Measurements from ENCODE around the gene CFAP97D1. TPM values are rescaled to one million over a fixed set of nuclear protein-coding genes. Genes with fewer than 3 reads are reported as not detected.
A peak's percentile ranks its signal among the peaks of the same experiment; 100 is the strongest.

The CFAP97D1 gene
- total and polyA plus RNA-seq, 10 of the 15 experiments (the other 5 are each of a cell fraction or from before 2014, with no cell fraction given) = 0.13 TPM; not detected in 9

GRCh38 chr17:43768943-43769342, 11.3 kb upstream of the CFAP97D1 start:
- RAD21 ChIA-PET (ENCODE audit: unreplicated experiment) = interaction anchor here (3.8 kb wide), 1 partner anchor 75 kb away, joined by 14 read pairs; no protein-coding TSS in a partner anchor
- H3K27me3 ChIP-seq (replicated peaks in 1 of 2; ENCODE audit: control insufficient read depth in 2 of 2, insufficient read depth in 2 of 2, low read length in 1 of 2) = no peaks in the 10 kb centered on the region; a peak in 1 of 4 replicates
- no peak overlapping the region for H2AFZ ChIP-seq (ENCODE audit: control insufficient read depth, low read depth, low read length)
- no TSS peak for BruUV-seq (replicated peaks)
- intact Hi-C loops (cut with micrococcal nuclease; ENCODE audit: unreplicated experiment) (no loop called here), in situ Hi-C loops (cut with MboI) (no loop called here)
- no peak overlapping the region for H3K9ac ChIP-seq (ENCODE audit: control insufficient read depth, insufficient read depth, low read length)
- H3K4me1 ChIP-seq (ENCODE audit: control insufficient read depth, insufficient read depth, low read length) = peaks cover 7% of the 10 kb centered on the region
- POLR2A ChIA-PET = no interaction called here
- no peak overlapping the region for H3K4me3 ChIP-seq
- no peaks in the 10 kb centered on the region for H4K20me1 ChIP-seq (ENCODE audit: control insufficient read depth, insufficient read depth)
- H3K27ac ChIP-seq (ENCODE audit: control insufficient read depth, insufficient read depth) = no peak overlapping the region
- DNase-seq (ENCODE audit: low read depth, low spot score) (no peak), FAIRE-seq (no peak), ATAC-seq (no peak)
- peak overlapping the region; percentile 54; the same call in 1 of the 2 replicates for H3K4me2 ChIP-seq (ENCODE audit: control insufficient read depth, insufficient read depth)
- CTCF ChIA-PET = interaction anchor here (14.6 kb wide), 1 partner anchor 71 kb away, joined by 515 read pairs; no protein-coding TSS in a partner anchor
- SMC1A ChIA-PET (ENCODE audit: uncharacterized antibody, unreplicated experiment) = interaction anchor here (3.9 kb wide), 1 partner anchor 75 kb away, joined by 40 read pairs; no protein-coding TSS in a partner anchor
- no peaks in the 10 kb centered on the region for H3K79me2 ChIP-seq (ENCODE audit: control insufficient read depth, insufficient read depth, low read length)
- no peaks in the 10 kb centered on the region for H3K9me3 ChIP-seq (replicated peaks; ENCODE audit: control insufficient read depth, insufficient read depth, low read length)
- 86% methylated on average over 7 of the region's 7 CpGs for WGBS (ENCODE audit: insufficient coverage, insufficient replicate concordance, low lambda C conversion rate, missing lambda C conversion rate)
- H3K36me3 ChIP-seq (ENCODE audit: control insufficient read depth in 2 of 2, insufficient read depth in 2 of 2, low read length in 1 of 2) = no peaks in the 10 kb centered on the region; a peak in 1 of 4 replicates
- no peak for TF ChIP-seq MYC (IDR thresholded peaks at IDR 0.05; ENCODE audit: insufficient read depth, insufficient read length, insufficient replicate concordance, low read length, severe bottlenecking)
- no peak for TF ChIP-seq PRDM15 (CRISPR knock-in tag; IDR thresholded peaks at IDR 0.05)
- TF ChIP-seq KDM1A (IDR thresholded peaks at IDR 0.05; ENCODE audit: borderline replicate concordance) = no peak
- TF ChIP-seq, protein P1, sequence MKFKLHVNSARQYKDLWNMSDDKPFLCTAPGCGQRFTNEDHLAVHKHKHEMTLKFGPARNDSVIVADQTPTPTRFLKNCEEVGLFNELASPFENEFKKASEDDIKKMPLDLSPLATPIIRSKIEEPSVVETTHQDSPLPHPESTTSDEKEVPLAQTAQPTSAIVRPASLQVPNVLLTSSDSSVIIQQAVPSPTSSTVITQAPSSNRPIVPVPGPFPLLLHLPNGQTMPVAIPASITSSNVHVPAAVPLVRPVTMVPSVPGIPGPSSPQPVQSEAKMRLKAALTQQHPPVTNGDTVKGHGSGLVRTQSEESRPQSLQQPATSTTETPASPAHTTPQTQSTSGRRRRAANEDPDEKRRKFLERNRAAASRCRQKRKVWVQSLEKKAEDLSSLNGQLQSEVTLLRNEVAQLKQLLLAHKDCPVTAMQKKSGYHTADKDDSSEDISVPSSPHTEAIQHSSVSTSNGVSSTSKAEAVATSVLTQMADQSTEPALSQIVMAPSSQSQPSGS (IDR thresholded peaks at IDR 0.05; ENCODE audit: low read length) = no peak
- TF ChIP-seq CTCF (IDR thresholded peaks at IDR 0.05 in 2 of 3, conservative IDR thresholded peaks at IDR 0.05 in 1 of 3; ENCODE audit: control insufficient read depth in 2 of 3, extremely low read depth in 1 of 3, insufficient read depth in 1 of 3, low read depth in 3 of 3, low read length in 3 of 3) = no peak
- no peak for TF ChIP-seq HSF1 (IDR thresholded peaks at IDR 0.05; ENCODE audit: low read depth, low read length)
- TF ChIP-seq JUNB (IDR thresholded peaks at IDR 0.05) = no peak
- TF ChIP-seq ETV6 (conservative IDR thresholded peaks at IDR 0.05 in 1 of 2, IDR thresholded peaks at IDR 0.05 in 1 of 2; ENCODE audit: borderline replicate concordance in 1 of 2, low read depth in 1 of 2) = no peak
- TF ChIP-seq RBBP5 (conservative IDR thresholded peaks at IDR 0.05) = no peak
- TF ChIP-seq TAF1 (IDR thresholded peaks at IDR 0.05; ENCODE audit: borderline replicate concordance, low read depth, low read length) = no peak
- TF ChIP-seq ZZZ3 (IDR thresholded peaks at IDR 0.05; ENCODE audit: control insufficient read depth, insufficient read length, low read depth) = no peak
- TF ChIP-seq NR2C2 (IDR thresholded peaks at IDR 0.05; ENCODE audit: borderline replicate concordance, control insufficient read depth, insufficient read length, low read depth) = no peak
- no peak for TF ChIP-seq SMAD1 (IDR thresholded peaks at IDR 0.05; ENCODE audit: low read depth, partially characterized antibody)
- no peak for TF ChIP-seq SUZ12 (IDR thresholded peaks at IDR 0.05; ENCODE audit: unreplicated experiment)

Measured in GM12878 (cell line).